ENCODE measurements around the gene RHOV. TPM values are rescaled to one million over a fixed set of nuclear protein-coding genes. Genes with fewer than 3 reads are reported as not detected.

The RHOV gene
- total RNA-seq, 1 donor: 0.36 TPM

DNA sequence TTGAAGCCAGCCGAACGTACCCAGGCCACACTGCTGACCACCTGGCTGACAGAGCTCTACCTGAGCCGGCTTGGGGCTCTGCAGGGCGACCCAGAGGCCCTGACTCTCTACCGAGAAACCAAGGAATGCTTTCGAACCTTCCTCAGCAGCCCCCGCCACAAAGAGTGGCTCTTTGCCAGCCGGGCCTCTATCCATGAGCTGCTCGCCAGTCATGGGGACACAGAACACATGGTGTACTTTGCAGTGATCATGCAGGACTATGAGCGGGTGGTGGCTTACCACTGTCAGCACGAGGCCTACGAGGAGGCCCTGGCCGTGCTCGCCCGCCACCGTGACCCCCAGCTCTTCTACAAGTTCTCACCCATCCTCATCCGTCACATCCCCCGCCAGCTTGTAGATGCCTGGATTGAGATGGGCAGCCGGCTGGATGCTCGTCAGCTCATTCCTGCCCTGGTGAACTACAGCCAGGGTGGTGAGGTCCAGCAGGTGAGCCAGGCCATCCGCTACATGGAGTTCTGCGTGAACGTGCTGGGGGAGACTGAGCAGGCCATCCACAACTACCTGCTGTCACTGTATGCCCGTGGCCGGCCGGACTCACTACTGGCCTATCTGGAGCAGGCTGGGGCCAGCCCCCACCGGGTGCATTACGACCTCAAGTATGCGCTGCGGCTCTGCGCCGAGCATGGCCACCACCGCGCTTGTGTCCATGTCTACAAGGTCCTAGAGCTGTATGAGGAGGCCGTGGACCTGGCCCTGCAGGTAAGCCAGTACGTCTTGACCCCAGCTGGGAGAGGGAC is 26.4 kb upstream of the RHOV start:
- Histone ChIP-seq H3K9me3 (ENCODE audit: low read depth, low read length) (no peaks in the 10 kb centered on the region), H3K27ac (ENCODE audit: low read depth, low read length) (no peak overlapping the region), H3K4me2 (ENCODE audit: insufficient read depth, low read length) (no peak overlapping the region), H3K4me3 (ENCODE audit: insufficient read depth, low read length) (no peak overlapping the region), H3K36me3 (ENCODE audit: insufficient read depth, low read length) (peaks cover 69% of the 10 kb centered on the region), H3K27me3 (ENCODE audit: insufficient read depth, low read length) (no peaks in the 10 kb centered on the region), H3K79me2 (ENCODE audit: insufficient read depth, low read length) (peaks cover 80% of the 10 kb centered on the region), H3K4me1 (ENCODE audit: insufficient read depth, low read length) (peaks cover 7% of the 10 kb centered on the region), H4K20me1 (ENCODE audit: insufficient read depth, low read length) (peaks cover 48% of the 10 kb centered on the region), H2AFZ (ENCODE audit: low read length) (no peak overlapping the region)
- TF ChIP-seq, protein P1, sequence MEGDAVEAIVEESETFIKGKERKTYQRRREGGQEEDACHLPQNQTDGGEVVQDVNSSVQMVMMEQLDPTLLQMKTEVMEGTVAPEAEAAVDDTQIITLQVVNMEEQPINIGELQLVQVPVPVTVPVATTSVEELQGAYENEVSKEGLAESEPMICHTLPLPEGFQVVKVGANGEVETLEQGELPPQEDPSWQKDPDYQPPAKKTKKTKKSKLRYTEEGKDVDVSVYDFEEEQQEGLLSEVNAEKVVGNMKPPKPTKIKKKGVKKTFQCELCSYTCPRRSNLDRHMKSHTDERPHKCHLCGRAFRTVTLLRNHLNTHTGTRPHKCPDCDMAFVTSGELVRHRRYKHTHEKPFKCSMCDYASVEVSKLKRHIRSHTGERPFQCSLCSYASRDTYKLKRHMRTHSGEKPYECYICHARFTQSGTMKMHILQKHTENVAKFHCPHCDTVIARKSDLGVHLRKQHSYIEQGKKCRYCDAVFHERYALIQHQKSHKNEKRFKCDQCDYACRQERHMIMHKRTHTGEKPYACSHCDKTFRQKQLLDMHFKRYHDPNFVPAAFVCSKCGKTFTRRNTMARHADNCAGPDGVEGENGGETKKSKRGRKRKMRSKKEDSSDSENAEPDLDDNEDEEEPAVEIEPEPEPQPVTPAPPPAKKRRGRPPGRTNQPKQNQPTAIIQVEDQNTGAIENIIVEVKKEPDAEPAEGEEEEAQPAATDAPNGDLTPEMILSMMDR (IDR thresholded peaks at IDR 0.05; ENCODE audit: extremely low read depth, low read depth, low read length): no peak
- DNase-seq (ENCODE audit: insufficient read length, low spot score, missing footprints): peak; percentile 64

GRCh38 chr15:40899536-40900207 is 25.6 kb upstream of the RHOV start:
- Histone ChIP-seq H3K27me3 (ENCODE audit: insufficient read depth, low read length) (no peaks in the 10 kb centered on the region), H4K20me1 (ENCODE audit: insufficient read depth, low read length) (peaks cover 50% of the 10 kb centered on the region), H3K4me2 (ENCODE audit: insufficient read depth, low read length) (no peak overlapping the region), H3K79me2 (ENCODE audit: insufficient read depth, low read length) (peaks cover 85% of the 10 kb centered on the region), H3K4me1 (ENCODE audit: insufficient read depth, low read length) (peaks cover 10% of the 10 kb centered on the region), H3K4me3 (ENCODE audit: insufficient read depth, low read length) (no peak overlapping the region), H3K9me3 (ENCODE audit: low read depth, low read length) (no peaks in the 10 kb centered on the region), H2AFZ (ENCODE audit: low read length) (no peak overlapping the region), H3K27ac (ENCODE audit: low read depth, low read length) (no peak overlapping the region), H3K36me3 (ENCODE audit: insufficient read depth, low read length) (peaks cover 68% of the 10 kb centered on the region)
- peak; percentile 58 for DNase-seq (ENCODE audit: insufficient read length, low spot score, missing footprints)
- TF ChIP-seq, protein P1 (IDR thresholded peaks at IDR 0.05; ENCODE audit: extremely low read depth, low read depth, low read length): no peak

DNA sequence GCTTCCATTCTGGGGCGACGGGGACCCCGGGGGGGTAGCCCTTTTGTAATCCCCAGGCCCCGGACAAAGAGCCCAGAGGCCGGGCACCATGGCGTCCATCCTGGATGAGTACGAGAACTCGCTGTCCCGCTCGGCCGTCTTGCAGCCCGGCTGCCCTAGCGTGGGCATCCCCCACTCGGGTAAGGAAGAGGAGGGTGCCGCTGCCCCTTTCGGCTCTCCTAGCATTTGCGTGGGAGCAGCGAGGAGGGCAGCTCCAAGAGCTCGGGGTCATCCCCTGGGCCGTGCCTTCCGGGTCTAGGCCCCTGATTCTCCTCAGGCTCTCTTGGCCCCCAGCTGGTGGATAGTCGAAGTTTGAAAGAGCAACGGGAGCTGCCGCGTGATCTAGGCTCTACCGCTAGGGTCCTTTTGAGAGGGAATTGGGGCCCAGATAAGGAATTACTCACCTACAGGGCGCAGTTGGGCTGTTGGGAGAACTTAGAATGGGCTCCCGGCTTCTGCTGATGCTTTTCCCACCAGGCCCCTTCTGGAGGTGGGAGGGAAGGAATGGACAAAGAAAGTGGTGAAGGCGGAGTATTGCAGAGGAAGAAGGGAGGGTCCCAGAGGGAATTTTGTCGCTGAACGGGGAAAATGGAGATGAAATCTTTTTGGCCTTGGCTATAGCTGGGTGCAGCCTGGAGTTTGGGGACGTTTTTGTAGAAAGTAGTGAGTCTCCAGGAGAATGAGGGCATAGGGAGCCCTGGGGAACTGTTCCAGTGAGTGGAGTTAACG is 20.8 kb upstream of the RHOV start:
- TF ChIP-seq, protein P1 (IDR thresholded peaks at IDR 0.05; ENCODE audit: extremely low read depth, low read depth, low read length): peak; percentile 70
- H3K27me3 ChIP-seq (ENCODE audit: insufficient read depth, low read length): no peaks in the 10 kb centered on the region
- H3K79me2 ChIP-seq (ENCODE audit: insufficient read depth, low read length): peaks cover 53% of the 10 kb centered on the region
- peak overlapping the region; percentile 98 for H3K4me2 ChIP-seq (ENCODE audit: insufficient read depth, low read length)
- H3K36me3 ChIP-seq (ENCODE audit: insufficient read depth, low read length): peaks cover 32% of the 10 kb centered on the region
- H3K9me3 ChIP-seq (ENCODE audit: low read depth, low read length): no peaks in the 10 kb centered on the region
- peak; percentile 95 for DNase-seq (ENCODE audit: insufficient read length, low spot score, missing footprints)
- peak overlapping the region; percentile 89 for H2AFZ ChIP-seq (ENCODE audit: low read length)
- peak overlapping the region; percentile 98 for H3K27ac ChIP-seq (ENCODE audit: low read depth, low read length)
- H3K4me1 ChIP-seq (ENCODE audit: insufficient read depth, low read length): peaks cover 15% of the 10 kb centered on the region
- peak overlapping the region; percentile 100 for H3K4me3 ChIP-seq (ENCODE audit: insufficient read depth, low read length)
- peaks cover 15% of the 10 kb centered on the region for H4K20me1 ChIP-seq (ENCODE audit: insufficient read depth, low read length)
